NCI-H345 treated with DMSO at 0.1 percent for 48 hours (cell line): ENCODE results near the gene KRTAP5-9.
"Not testable (repeated sequence)": the region's sequence is repeated elsewhere in the genome, so short reads cannot be mapped to it uniquely, and the experiment has no call there.

Source experiments
- DNase-seq: peaks from one replicate; lab custom pipeline; 2025; ENCODE audit not compliant: unreplicated experiment; lab: John Stamatoyannopoulos, UW

The KRTAP5-9 gene

GRCh38 chr11:71548120-71548519, at the start of gene KRTAP5-9:
Gene KRTAP5-9 (plus strand): TSS chr11:71548420. CDS start chr11:71548658, 238 bp downstream.
- no peak for DNase-seq

GRCh38 chr11:71499125-71499524, 49.1 kb upstream of the KRTAP5-9 start:
- no peak for DNase-seq

GRCh38 chr11:71499546-71499945, 48.7 kb upstream of the KRTAP5-9 start:
- no peak for DNase-seq

GRCh38 chr11:71500601-71501021, 47.6 kb upstream of the KRTAP5-9 start:
- no peak for DNase-seq

- DNase-seq: no peak
These were observed 46.9 kb upstream of the KRTAP5-9 start for GRCh38 chr11:71501071-71501985.

- DNase-seq: no peak
These were observed 46.2 kb upstream of the KRTAP5-9 start for GRCh38 chr11:71502026-71502425.

GRCh38 chr11:71502871-71503435, 45.3 kb upstream of the KRTAP5-9 start:
- no peak for DNase-seq

GRCh38 chr11:71504531-71504930, 43.7 kb upstream of the KRTAP5-9 start:
- peak; percentile 50 for DNase-seq

- DNase-seq: peak; percentile 49
These were observed 43.2 kb upstream of the KRTAP5-9 start for GRCh38 chr11:71505001-71505400.

GRCh38 chr11:71505781-71506180, 42.4 kb upstream of the KRTAP5-9 start:
- DNase-seq: no peak

GRCh38 chr11:71507102-71507501, 41.1 kb upstream of the KRTAP5-9 start:
- DNase-seq: no peak

- DNase-seq: no peak
These were observed 29.4 kb upstream of the KRTAP5-9 start for GRCh38 chr11:71518506-71519471.

GRCh38 chr11:71519546-71519945, 28.7 kb upstream of the KRTAP5-9 start:
- DNase-seq: no peak

GRCh38 chr11:71525188-71525937, 22.9 kb upstream of the KRTAP5-9 start:
- no peak for DNase-seq

- DNase-seq: no peak
These were observed 22.2 kb upstream of the KRTAP5-9 start for GRCh38 chr11:71525938-71526495.

GRCh38 chr11:71526796-71527575, 21.2 kb upstream of the KRTAP5-9 start, which contains the start of gene KRTAP5-7:
Gene KRTAP5-7 (plus strand): TSS chr11:71527267. CDS start chr11:71527301, 34 bp downstream.
- DNase-seq: not testable (repeated sequence)

- no peak for DNase-seq
These were observed 20.5 kb upstream of the KRTAP5-9 start for GRCh38 chr11:71527576-71528210.

GRCh38 chr11:71530602-71531001, 17.6 kb upstream of the KRTAP5-9 start:
- no peak for DNase-seq
